ENCODE measurements around the gene FRK.
"Not testable (repeated sequence)": the region's sequence is repeated elsewhere in the genome, so short reads cannot be mapped to it uniquely, and the experiment has no call there.

FRK gene

GRCh38 chr6:115947966-115948541, 112.6 kb downstream of the FRK start:
- in situ Hi-C loops (cut with MboI; ENCODE audit: low sequenced_read_pairs): no loop called here

GRCh38 chr6:115945812-115946211, 114.9 kb downstream of the FRK start:
- in situ Hi-C loops (cut with MboI; ENCODE audit: low sequenced_read_pairs): no loop called here

GRCh38 chr6:115945306-115945705, 115.4 kb downstream of the FRK start:
- in situ Hi-C loops (cut with MboI; ENCODE audit: low sequenced_read_pairs): no loop called here

- in situ Hi-C loops (cut with MboI; ENCODE audit: low sequenced_read_pairs): not testable (repeated sequence)
Measured at GRCh38 chr6:115944829-115945228, 115.9 kb downstream of the FRK start.

GRCh38 chr6:115937502-115937901, 123.2 kb downstream of the FRK start:
- in situ Hi-C loops (cut with MboI; ENCODE audit: low sequenced_read_pairs): not testable (repeated sequence)

- in situ Hi-C loops (cut with MboI; ENCODE audit: low sequenced_read_pairs): no loop called here
Measured at GRCh38 chr6:115935361-115935760, 125.3 kb downstream of the FRK start.

GRCh38 chr6:115934829-115935228, 125.9 kb downstream of the FRK start:
- in situ Hi-C loops (cut with MboI; ENCODE audit: low sequenced_read_pairs): no loop called here

GRCh38 chr6:115934145-115934544, 126.5 kb downstream of the FRK start:
- in situ Hi-C loops (cut with MboI; ENCODE audit: low sequenced_read_pairs): no loop called here

GRCh38 chr6:115932481-115932880, 128.2 kb downstream of the FRK start:
- in situ Hi-C loops (cut with MboI; ENCODE audit: low sequenced_read_pairs): no loop called here

- in situ Hi-C loops (cut with MboI; ENCODE audit: low sequenced_read_pairs): not testable (repeated sequence)
Measured at GRCh38 chr6:115928000-115928399, 132.7 kb downstream of the FRK start.

GRCh38 chr6:115922971-115923370, 137.7 kb downstream of the FRK start:
- in situ Hi-C loops (cut with MboI; ENCODE audit: low sequenced_read_pairs): no loop called here

GRCh38 chr6:115914098-115914497, 146.6 kb downstream of the FRK start:
- in situ Hi-C loops (cut with MboI; ENCODE audit: low sequenced_read_pairs): no loop called here

- in situ Hi-C loops (cut with MboI; ENCODE audit: low sequenced_read_pairs): no loop called here
Measured at GRCh38 chr6:115909923-115910546, 150.7 kb downstream of the FRK start.

GRCh38 chr6:115908906-115909559, 151.7 kb downstream of the FRK start:
- in situ Hi-C loops (cut with MboI; ENCODE audit: low sequenced_read_pairs): no loop called here

- in situ Hi-C loops (cut with MboI; ENCODE audit: low sequenced_read_pairs): no loop called here
Measured at GRCh38 chr6:115905471-115905870, 155.2 kb downstream of the FRK start.

GRCh38 chr6:115902436-115902835, 158.3 kb downstream of the FRK start:
- in situ Hi-C loops (cut with MboI; ENCODE audit: low sequenced_read_pairs): no loop called here

GRCh38 chr6:115901896-115902295, 158.8 kb downstream of the FRK start:
- in situ Hi-C loops (cut with MboI; ENCODE audit: low sequenced_read_pairs): no loop called here

GRCh38 chr6:115899730-115900282, 160.9 kb downstream of the FRK start:
- in situ Hi-C loops (cut with MboI; ENCODE audit: low sequenced_read_pairs): no loop called here

- in situ Hi-C loops (cut with MboI; ENCODE audit: low sequenced_read_pairs): no loop called here
Measured at GRCh38 chr6:115898246-115898645, 162.4 kb downstream of the FRK start.

- in situ Hi-C loops (cut with MboI; ENCODE audit: low sequenced_read_pairs): no loop called here
Measured at GRCh38 chr6:115896538-115897129, 164.1 kb downstream of the FRK start.

- in situ Hi-C loops (cut with MboI; ENCODE audit: low sequenced_read_pairs): no loop called here
Measured at GRCh38 chr6:115894426-115894992, 166.2 kb downstream of the FRK start.

Measured in HL-60/S4 treated with retinoic acid at 250 ng/mL for 4 days and 3 days (cell line).